Dermis blood vessel endothelial cell (primary cell): Measurements from ENCODE around the gene MYLK4. TPM values are rescaled to one million over a fixed set of nuclear protein-coding genes. Genes with fewer than 3 reads are reported as not detected.
"Not testable (repeated sequence)": the region's sequence is repeated elsewhere in the genome, so short reads cannot be mapped to it uniquely, and the experiment has no call there.

Source experiments
- DNase-seq: peaks from one replicate; pipeline ENCODE4 v3.0.0; 2010
- total RNA-seq: library from RNA; depleted of rRNA; stranded (reverse); fragments of >200 nt; gene quantifications from 2 replicates; pipeline ENCODE4 v1.2.3, GENCODE V29; 2014

The MYLK4 gene
- total RNA-seq, 1 donor from 2014 or later = 0.51 TPM

GRCh38 chr6:2777249-2777648 lies 26.5 kb upstream of the MYLK4 start:
- peak; percentile 59 for DNase-seq

- DNase-seq = no peak
Measured at GRCh38 chr6:2775003-2775402, 24.3 kb upstream of the MYLK4 start.

GRCh38 chr6:2773449-2773848 lies 22.7 kb upstream of the MYLK4 start:
- DNase-seq = no peak

- DNase-seq = no peak
Measured at GRCh38 chr6:2772840-2773239, 22.1 kb upstream of the MYLK4 start.

GRCh38 chr6:2771079-2771478 lies 20.4 kb upstream of the MYLK4 start:
- DNase-seq = no peak

- DNase-seq = peak; percentile 71
Measured at GRCh38 chr6:2770171-2770570, 19.4 kb upstream of the MYLK4 start.

- no peak for DNase-seq
Measured at GRCh38 chr6:2768696-2769095, 18.0 kb upstream of the MYLK4 start.

- DNase-seq = no peak
Measured at GRCh38 chr6:2767657-2768524, 17.2 kb upstream of the MYLK4 start.

- peak; percentile 37 for DNase-seq
Measured at GRCh38 chr6:2766767-2767656, 16.3 kb upstream of the MYLK4 start.

GRCh38 chr6:2765896-2766766 lies 15.4 kb upstream of the MYLK4 start:
- peak; percentile 60 for DNase-seq

- peak; percentile 99 for DNase-seq
Measured at GRCh38 chr6:2765166-2765895, 14.6 kb upstream of the MYLK4 start, which contains the start of gene WRNIP1. WRNIP1 (plus strand) TSS chr6:2765393; CDS start chr6:2765623, 230 bp downstream.

- DNase-seq = peak; percentile 78
Measured at GRCh38 chr6:2764610-2765165, 14.0 kb upstream of the MYLK4 start.

GRCh38 chr6:2763876-2764540 lies 13.3 kb upstream of the MYLK4 start:
- no peak for DNase-seq

GRCh38 chr6:2763345-2763841 lies 12.7 kb upstream of the MYLK4 start:
- DNase-seq = no peak

GRCh38 chr6:2762868-2763267 lies 12.1 kb upstream of the MYLK4 start:
- DNase-seq = not testable (repeated sequence)

GRCh38 chr6:2760882-2761842 lies 10.4 kb upstream of the MYLK4 start:
- DNase-seq = peak; percentile 40

- DNase-seq = no peak
Measured at GRCh38 chr6:2758980-2759379, 8.3 kb upstream of the MYLK4 start.

GRCh38 chr6:2756687-2757224 lies 6.0 kb upstream of the MYLK4 start:
- DNase-seq = no peak

GRCh38 chr6:2756241-2756640 lies 5.5 kb upstream of the MYLK4 start:
- DNase-seq = no peak
